ENCODE results near the gene ANXA11. TPM values are rescaled to one million over a fixed set of nuclear protein-coding genes. Genes with fewer than 3 reads are reported as not detected.

ANXA11 gene
- total RNA-seq, 1 donor from 2014 or later, result 261 TPM

GRCh38 chr10:80187465-80188409 lies 17.6 kb downstream of the ANXA11 start:
- ATAC-seq, result peak; percentile 54

GRCh38 chr10:80187060-80187459 lies 18.3 kb downstream of the ANXA11 start:
- no peak for ATAC-seq

- no peak for ATAC-seq
Measured at GRCh38 chr10:80186364-80187012, 18.8 kb downstream of the ANXA11 start.

- no peak for ATAC-seq
Measured at GRCh38 chr10:80185578-80186299, 19.6 kb downstream of the ANXA11 start.

- no peak for ATAC-seq
Measured at GRCh38 chr10:80184291-80184690, 21.0 kb downstream of the ANXA11 start.

- no peak for ATAC-seq
Measured at GRCh38 chr10:80183436-80183835, 21.9 kb downstream of the ANXA11 start.

- no peak for ATAC-seq
Measured at GRCh38 chr10:80182986-80183385, 22.4 kb downstream of the ANXA11 start.

GRCh38 chr10:80177781-80178636 lies 27.3 kb downstream of the ANXA11 start:
- ATAC-seq, result no peak

GRCh38 chr10:80176526-80176925 lies 28.8 kb downstream of the ANXA11 start:
- no peak for ATAC-seq

GRCh38 chr10:80174641-80175395 lies 30.5 kb downstream of the ANXA11 start:
- ATAC-seq, result no peak

- no peak for ATAC-seq
Measured at GRCh38 chr10:80173466-80173865, 31.9 kb downstream of the ANXA11 start.

- peak; percentile 67 for ATAC-seq
Measured at GRCh38 chr10:80172896-80173295, 32.4 kb downstream of the ANXA11 start.

- ATAC-seq, result peak; percentile 85
Measured at GRCh38 chr10:80171248-80171660, 34.1 kb downstream of the ANXA11 start.

GRCh38 chr10:80170641-80171040 lies 34.7 kb downstream of the ANXA11 start:
- no peak for ATAC-seq

GRCh38 chr10:80170026-80170425 lies 35.3 kb downstream of the ANXA11 start:
- no peak for ATAC-seq

GRCh38 chr10:80168679-80169380 lies 36.5 kb downstream of the ANXA11 start:
- ATAC-seq, result no peak

- no peak for ATAC-seq
Measured at GRCh38 chr10:80168162-80168511, 37.2 kb downstream of the ANXA11 start.

- ATAC-seq, result no peak
Measured at GRCh38 chr10:80167471-80168161, 37.7 kb downstream of the ANXA11 start.

GRCh38 chr10:80166581-80167470 lies 38.5 kb downstream of the ANXA11 start:
- ATAC-seq, result no peak

Data from esophagus mucosa (tissue), 1 donor.